Ramos (cell line): ENCODE measurements around the gene COL27A1.

Experiments
- in situ Hi-C: fragments of 300-500 bp; cut with MboI; formaldehyde crosslinking; loops from one replicate; pipeline ENCODE4 v1.14.3; 2022; ENCODE audit warnings: low sequenced_read_pairs; ENCODE audit not compliant: unreplicated experiment

COL27A1 gene

DNA sequence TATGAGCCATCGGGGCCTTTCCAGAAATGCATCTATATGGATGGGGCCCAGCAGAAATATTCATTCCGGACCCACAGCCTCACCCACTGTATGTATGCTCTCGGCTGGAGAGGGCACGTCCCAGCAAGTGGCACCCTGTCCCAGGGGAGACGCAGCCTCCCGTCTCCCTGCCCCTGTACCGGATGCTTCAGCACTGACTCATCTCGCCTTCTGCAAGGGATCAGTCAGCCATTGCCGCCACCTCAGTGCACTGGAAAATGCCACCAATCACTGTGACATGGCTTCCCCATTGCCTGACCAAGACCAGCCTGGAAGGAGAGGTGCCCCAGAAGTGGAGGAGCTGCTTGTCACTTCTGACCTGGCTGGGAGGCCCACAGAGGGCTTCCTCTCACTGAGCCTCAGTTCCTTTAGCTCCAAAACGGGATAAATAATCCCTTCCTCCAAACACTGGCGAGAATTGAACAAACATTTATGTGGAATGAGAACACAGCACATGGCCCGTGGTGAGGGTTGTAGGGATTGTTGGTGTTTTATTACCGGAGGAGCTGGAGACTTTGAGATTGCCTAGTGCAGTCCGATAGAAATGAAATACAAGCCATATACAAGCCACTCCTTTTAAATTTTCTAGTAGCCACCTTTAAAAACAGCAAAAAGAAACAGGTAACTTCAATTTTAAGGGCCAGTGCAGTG, 123.7 kb downstream of the COL27A1 start:
- in situ Hi-C loops, result loop anchor here (25.0 kb wide), 1 partner anchor 167 kb away; no protein-coding TSS in a partner anchor

- in situ Hi-C loops, result loop anchor here (25.0 kb wide), 1 partner anchor 167 kb away; no protein-coding TSS in a partner anchor
Measured at GRCh38 chr9:114279693-114280092, 124.4 kb downstream of the COL27A1 start.

- in situ Hi-C loops, result loop anchor here (25.0 kb wide), 1 partner anchor 169 kb away; no protein-coding TSS in a partner anchor
Measured at GRCh38 chr9:114280636-114281472, 125.5 kb downstream of the COL27A1 start.

DNA sequence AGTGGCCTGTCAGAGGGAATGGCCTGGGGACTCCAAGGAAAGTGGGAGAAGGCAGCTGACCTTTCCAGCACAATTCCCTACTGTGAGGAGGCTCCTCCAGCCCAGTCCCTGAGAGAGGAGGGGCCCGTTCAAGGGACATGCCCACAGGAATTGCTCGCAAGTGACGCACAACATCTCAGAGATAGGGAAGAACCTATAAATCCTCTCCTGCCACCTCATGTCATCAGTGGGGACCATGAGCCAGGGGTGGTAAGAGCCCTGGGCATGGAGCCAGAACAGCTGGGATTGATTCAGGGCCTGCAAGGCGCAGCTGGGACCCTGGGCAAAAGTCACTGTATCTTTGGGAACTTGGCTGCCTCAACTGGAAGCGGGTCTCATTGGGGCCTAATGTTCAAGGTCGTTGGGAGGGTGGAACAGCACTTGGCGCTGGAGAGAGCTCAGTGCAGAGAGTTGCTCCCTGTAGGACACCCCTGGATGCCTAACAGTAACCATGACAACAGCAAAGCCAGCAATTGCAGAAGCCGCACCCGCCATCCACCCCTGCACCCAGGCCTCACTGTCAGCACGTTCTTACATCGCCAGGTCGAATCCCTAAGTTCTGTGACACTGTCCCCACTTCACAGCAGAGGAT, 126.3 kb downstream of the COL27A1 start:
- in situ Hi-C loops, result loop anchor here (25.0 kb wide), 1 partner anchor 169 kb away; no protein-coding TSS in a partner anchor

- in situ Hi-C loops, result loop anchor here (25.0 kb wide), 1 partner anchor 170 kb away; no protein-coding TSS in a partner anchor
Measured at GRCh38 chr9:114282104-114282485, 126.8 kb downstream of the COL27A1 start.

- in situ Hi-C loops, result loop anchor here (25.0 kb wide), 1 partner anchor 170 kb away; no protein-coding TSS in a partner anchor
Measured at GRCh38 chr9:114282507-114282906, 127.2 kb downstream of the COL27A1 start.

DNA sequence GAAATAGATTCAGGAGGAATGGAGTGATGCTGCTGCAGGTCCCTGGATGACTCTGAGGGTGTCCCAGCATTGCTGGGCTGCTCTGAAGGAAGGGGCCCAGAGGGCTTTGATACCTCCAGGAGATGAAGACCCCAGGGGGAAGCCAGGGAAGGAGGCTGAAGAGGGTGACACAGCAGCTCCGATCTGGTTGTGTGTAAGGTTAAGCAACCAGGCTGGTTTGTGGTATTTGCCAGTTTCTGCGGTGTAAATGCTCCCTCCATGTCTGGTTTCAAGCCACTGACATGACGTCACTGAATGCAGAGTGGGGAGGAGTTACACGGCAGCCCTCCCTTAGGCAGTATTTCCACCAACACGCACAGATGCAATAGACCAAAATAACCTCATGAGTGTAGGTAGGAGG, 127.6 kb downstream of the COL27A1 start:
- in situ Hi-C loops, result loop anchor here (25.0 kb wide), 1 partner anchor 171 kb away; no protein-coding TSS in a partner anchor

DNA sequence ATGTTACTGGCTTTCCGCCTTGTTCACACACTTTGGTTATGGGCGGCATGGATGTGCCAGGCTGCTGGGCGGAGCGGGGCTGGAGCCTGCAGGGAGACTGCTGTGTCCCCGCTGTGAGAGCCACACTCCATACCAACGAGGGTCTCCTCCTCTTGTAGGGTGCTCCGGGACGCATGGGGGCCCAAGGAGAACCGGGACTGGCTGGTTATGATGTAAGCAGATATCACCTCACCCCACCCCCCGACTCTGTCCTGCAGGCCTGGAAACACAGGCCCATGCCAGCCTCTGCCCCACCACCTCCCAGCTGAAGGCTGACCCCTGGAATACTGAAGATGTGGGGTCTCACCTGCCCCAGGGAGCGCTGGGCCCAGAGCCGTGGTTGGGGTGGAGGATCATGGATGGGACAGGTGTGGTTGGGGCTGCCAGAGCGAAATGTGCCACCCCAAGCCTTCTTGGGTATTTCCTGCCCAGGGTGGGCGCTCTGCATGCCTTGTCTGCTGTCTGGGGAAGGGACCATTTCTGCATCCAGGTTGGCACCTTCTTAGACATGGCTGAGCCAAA, 128.3 kb downstream of the COL27A1 start:
- in situ Hi-C loops, result loop anchor here (25.0 kb wide), 1 partner anchor 171 kb away; no protein-coding TSS in a partner anchor

DNA sequence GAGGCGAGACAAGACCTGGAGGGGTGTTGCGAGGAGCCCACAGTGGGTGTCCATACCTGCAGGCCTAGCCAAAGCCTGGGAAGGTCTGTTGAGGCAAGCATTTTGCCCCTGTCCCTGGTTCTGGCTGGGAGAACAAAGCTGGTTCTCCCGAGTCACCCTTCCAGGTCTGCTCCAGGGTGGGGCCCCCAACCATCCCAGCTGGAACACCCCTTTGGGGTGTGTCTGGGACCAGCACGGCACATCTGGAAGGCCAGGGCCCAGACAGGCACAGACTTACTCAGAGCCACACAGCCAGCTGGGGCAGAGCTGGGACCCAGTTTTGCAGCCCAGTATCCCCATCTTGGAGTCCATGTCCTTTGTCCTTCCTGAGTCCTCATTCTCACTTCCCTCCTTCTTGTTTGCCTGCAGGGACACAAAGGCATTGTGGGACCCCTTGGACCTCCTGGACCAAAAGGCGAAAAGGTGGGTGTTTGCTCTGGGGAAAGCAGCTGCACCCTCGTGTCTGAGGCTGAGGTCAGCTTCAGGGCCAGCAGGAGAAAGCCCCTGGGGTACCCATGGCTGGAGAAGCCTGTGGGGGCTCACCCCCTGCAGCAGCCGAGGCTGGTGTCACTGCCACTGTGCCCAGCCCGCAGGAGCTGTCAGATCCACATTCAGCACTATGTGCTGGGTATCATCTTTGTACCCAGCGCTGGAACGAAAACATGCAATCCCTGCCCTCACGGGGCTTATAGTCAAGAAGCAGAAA, 129.2 kb downstream of the COL27A1 start:
- in situ Hi-C loops, result loop anchor here (25.0 kb wide), 1 partner anchor 172 kb away; no protein-coding TSS in a partner anchor

DNA sequence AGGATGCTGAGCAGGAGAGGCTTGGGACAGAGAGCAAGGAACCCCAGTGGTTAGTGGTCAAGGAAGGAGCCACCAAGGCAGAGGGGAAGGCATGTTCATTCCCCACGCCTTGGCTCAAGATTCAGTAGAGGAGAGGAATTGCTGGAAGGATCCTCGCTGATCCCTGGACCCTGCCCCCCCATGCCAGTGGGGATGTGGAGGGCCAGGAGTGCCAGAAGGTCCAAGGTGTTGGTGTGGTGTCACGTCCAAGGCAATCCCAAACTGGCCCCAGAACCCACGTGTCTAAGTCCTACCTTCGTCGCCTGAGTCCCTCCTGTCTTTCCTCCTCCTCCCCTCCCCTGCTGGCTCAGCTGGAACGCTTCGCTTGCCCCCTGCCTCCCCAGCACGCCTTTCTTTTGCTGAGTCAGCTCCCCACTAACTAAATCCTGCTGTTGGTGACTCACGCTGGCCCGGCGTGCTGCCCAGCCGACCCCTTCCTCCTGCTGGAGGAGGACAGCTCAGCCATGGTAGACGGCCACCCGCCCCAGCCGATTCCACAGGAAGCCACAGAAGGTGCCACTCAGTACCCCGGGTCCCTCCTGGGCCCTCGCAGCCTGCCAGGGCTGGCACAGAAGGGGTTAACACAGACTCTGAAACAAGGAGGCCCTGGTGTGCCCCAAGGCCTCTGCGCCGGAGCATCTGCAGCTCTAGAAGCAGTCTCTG, 130.0 kb downstream of the COL27A1 start:
- in situ Hi-C loops, result loop anchor here (25.0 kb wide), 1 partner anchor 173 kb away; no protein-coding TSS in a partner anchor

GRCh38 chr9:114286146-114286679, 130.9 kb downstream of the COL27A1 start:
- in situ Hi-C loops, result loop anchor here (25.0 kb wide), 1 partner anchor 174 kb away; no protein-coding TSS in a partner anchor

DNA sequence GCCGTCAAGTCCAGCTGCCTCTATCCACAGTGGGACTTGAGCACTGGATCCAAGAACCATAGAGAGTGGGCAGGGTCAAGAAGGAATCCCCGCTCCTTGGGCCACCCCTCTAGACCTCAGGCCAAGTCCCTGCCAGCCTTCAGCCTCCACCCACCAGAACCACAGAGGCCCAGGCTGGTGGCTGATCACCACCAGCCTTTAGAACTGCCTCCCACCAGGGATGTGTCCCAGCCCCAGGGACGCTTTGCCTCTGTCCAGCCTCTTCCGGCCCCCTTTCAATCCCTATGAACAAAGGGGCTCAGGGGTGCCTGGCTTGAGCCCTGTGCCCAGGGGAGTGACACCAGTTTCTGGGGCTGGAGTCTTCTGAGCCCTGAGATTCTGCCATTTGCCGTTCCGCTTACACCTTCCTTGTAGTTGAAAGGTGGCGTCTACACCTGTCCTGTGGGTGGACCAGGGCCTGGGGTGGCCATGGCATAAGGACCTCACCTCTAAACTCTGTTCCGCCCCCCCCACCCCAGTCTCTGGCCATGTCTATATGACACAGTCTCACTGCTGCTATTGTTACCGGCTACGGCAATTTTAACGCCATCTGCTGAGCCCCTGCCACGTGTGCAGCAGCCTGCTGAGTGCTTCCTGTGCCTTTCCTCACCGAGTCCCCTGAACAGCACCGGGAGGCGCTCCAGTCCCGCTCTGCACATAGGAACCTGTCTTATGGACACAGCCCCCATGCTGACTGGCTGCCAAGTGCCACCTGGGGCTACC, 131.8 kb downstream of the COL27A1 start:
- in situ Hi-C loops, result loop anchor here (25.0 kb wide), 1 partner anchor 175 kb away; no protein-coding TSS in a partner anchor

GRCh38 chr9:114287763-114288192, 132.4 kb downstream of the COL27A1 start:
- in situ Hi-C loops, result loop anchor here (25.0 kb wide), 1 partner anchor 175 kb away; no protein-coding TSS in a partner anchor

GRCh38 chr9:114288193-114289091, 133.1 kb downstream of the COL27A1 start:
- in situ Hi-C loops, result loop anchor here (25.0 kb wide), 1 partner anchor 176 kb away; no protein-coding TSS in a partner anchor

- in situ Hi-C loops, result loop anchor here (25.0 kb wide), 1 partner anchor 177 kb away; no protein-coding TSS in a partner anchor
Measured at GRCh38 chr9:114289106-114289505, 133.8 kb downstream of the COL27A1 start.
